Activated T-cell treated with anti-CD3 and anti-CD28 coated beads, Interleukin-2, amount 50 U/mL, for 72 hours (primary cell): ENCODE data around the gene ABHD1. TPM values are rescaled to one million over a fixed set of nuclear protein-coding genes. Genes with fewer than 3 reads are reported as not detected.

ENCODE experiments used
- ATAC-seq, 2 donors: fragments of 150-1000 bp; cut with Tn5 transposase; replicated peaks in 1 of 2; 2 replicates each; pipeline ENCODE4 v1.10.0; 2021; ENCODE audit warnings: moderate library complexity in 2 of 2, mild to moderate bottlenecking in 1 of 2
- DNase-seq, 2 donors: peaks; one replicate each; pipeline ENCODE4 v3.0.0; 2021 to 2022; ENCODE audit warnings: mixed read lengths in 1 of 2
- H3K27ac Mint-ChIP-seq: one replicate; pipeline ENCODE4 v1.8.0; 2022; ENCODE audit warnings: mild to moderate bottlenecking, moderate library complexity, mixed read lengths
- H3K27me3 Mint-ChIP-seq: one replicate; pipeline ENCODE4 v1.8.0; 2022; ENCODE audit warnings: low read depth, mixed read lengths
- H3K36me3 Mint-ChIP-seq, 2 donors: one replicate each; pipeline ENCODE4 v1.8.0; 2022; ENCODE audit warnings: mixed read lengths in 2 of 2, mild to moderate bottlenecking in 1 of 2; ENCODE audit not compliant: insufficient read depth in 2 of 2
- H3K4me1 Mint-ChIP-seq: one replicate; pipeline ENCODE4 v1.8.0; 2022; ENCODE audit warnings: low read depth, mixed read lengths
- H3K4me3 Mint-ChIP-seq, 2 donors: one replicate each; pipeline ENCODE4 v1.8.0; 2022; ENCODE audit warnings: mild to moderate bottlenecking in 2 of 2, mixed read lengths in 2 of 2, moderate library complexity in 2 of 2
- H3K9me3 Mint-ChIP-seq, 2 donors: one replicate each; pipeline ENCODE4 v1.8.0; 2022; ENCODE audit warnings: mixed read lengths in 2 of 2
- total RNA-seq, 2 donors: library from RNA; stranded (reverse); gene quantifications; one replicate each; pipeline ENCODE4 v1.2.3, GENCODE V29; 2022

The ABHD1 gene
- total RNA-seq, 2 donors from 2014 or later, result 0.34 to 0.72 TPM

DNA sequence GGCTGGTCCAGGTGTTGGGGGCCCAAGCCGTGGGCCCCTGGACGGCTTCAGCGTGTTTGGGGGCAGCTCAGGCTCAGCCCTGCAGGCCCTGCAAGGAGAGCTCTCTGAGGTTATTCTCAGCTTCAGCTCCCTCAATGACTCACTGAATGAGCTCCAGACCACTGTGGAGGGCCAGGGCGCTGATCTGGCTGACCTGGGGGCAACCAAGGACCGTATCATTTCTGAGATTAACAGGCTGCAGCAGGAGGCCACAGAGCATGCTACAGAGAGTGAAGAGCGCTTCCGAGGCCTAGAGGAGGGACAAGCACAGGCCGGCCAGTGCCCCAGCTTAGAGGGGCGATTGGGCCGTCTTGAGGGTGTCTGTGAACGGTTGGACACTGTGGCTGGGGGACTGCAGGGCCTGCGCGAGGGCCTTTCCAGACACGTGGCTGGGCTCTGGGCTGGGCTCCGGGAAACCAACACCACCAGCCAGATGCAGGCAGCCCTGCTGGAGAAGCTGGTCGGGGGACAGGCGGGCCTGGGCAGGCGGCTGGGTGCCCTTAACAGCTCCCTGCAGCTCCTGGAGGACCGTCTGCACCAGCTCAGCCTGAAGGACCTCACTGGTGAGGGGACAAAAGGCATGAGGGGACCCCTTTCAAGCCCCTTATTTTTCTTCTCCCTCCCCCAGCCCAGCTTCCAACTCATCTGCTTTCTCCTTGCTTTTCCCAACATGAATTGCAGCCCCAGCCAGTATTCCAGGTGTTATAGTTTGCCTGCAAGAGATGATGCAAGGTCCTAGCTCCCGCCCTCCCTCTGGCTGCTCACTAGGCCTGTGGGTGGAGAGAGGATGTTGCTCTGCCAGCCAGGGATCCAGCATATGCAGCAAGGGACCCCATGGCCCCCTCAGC lies 40.0 kb upstream of the ABHD1 start:
- Mint-ChIP-seq H3K36me3 (no peaks in the 10 kb centered on the region), H3K4me1 (peaks cover 58% of the 10 kb centered on the region), H3K27ac (no peak overlapping the region), H3K4me3 (no peak overlapping the region), H3K27me3 (no peaks in the 10 kb centered on the region), H3K9me3 (no peaks in the 10 kb centered on the region)
- DNase-seq (no peak), ATAC-seq (no peak)

- no peaks in the 10 kb centered on the region for H3K36me3 Mint-ChIP-seq
- no peaks in the 10 kb centered on the region for H3K9me3 Mint-ChIP-seq
- H3K27ac Mint-ChIP-seq, result no peak overlapping the region
- H3K27me3 Mint-ChIP-seq, result no peaks in the 10 kb centered on the region
- peak overlapping the region; percentile 10 to 95 for H3K4me3 Mint-ChIP-seq
- peaks cover 64% of the 10 kb centered on the region for H3K4me1 Mint-ChIP-seq
- ATAC-seq, result no peak
- no peak for DNase-seq
These were observed 39.1 kb upstream of the ABHD1 start for GRCh38 chr2:27084297-27085061.

GRCh38 chr2:27085062-27085672 lies 38.4 kb upstream of the ABHD1 start:
- H3K4me1 Mint-ChIP-seq, result peaks cover 59% of the 10 kb centered on the region
- no peaks in the 10 kb centered on the region for H3K36me3 Mint-ChIP-seq
- no peaks in the 10 kb centered on the region for H3K27me3 Mint-ChIP-seq
- H3K4me3 Mint-ChIP-seq, result peak overlapping the region; percentile 95 to 96
- peak overlapping the region; percentile 12 for H3K27ac Mint-ChIP-seq
- ATAC-seq (no peak), DNase-seq (no peak)
- no peaks in the 10 kb centered on the region for H3K9me3 Mint-ChIP-seq

DNA sequence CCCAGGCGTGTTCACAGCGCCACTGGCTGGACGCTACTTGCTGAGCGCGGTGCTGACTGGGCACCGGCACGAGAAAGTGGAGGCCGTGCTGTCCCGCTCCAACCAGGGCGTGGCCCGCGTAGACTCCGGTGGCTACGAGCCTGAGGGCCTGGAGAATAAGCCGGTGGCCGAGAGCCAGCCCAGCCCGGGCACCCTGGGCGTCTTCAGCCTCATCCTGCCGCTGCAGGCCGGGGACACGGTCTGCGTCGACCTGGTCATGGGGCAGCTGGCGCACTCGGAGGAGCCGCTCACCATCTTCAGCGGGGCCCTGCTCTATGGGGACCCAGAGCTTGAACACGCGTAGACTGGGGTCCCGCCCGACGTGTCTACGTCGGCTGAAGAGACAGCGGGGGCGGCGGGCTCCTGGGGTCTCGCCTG lies 37.9 kb upstream of the ABHD1 start:
- Mint-ChIP-seq H3K4me1 (peaks cover 53% of the 10 kb centered on the region), H3K4me3 (peak overlapping the region; percentile 95 to 96), H3K27ac (peak overlapping the region; percentile 12), H3K9me3 (no peaks in the 10 kb centered on the region), H3K27me3 (no peaks in the 10 kb centered on the region), H3K36me3 (no peaks in the 10 kb centered on the region)
- DNase-seq (peak; percentile 47 to 63), ATAC-seq (peak in 1 of 2 donors; percentile 14)

DNA sequence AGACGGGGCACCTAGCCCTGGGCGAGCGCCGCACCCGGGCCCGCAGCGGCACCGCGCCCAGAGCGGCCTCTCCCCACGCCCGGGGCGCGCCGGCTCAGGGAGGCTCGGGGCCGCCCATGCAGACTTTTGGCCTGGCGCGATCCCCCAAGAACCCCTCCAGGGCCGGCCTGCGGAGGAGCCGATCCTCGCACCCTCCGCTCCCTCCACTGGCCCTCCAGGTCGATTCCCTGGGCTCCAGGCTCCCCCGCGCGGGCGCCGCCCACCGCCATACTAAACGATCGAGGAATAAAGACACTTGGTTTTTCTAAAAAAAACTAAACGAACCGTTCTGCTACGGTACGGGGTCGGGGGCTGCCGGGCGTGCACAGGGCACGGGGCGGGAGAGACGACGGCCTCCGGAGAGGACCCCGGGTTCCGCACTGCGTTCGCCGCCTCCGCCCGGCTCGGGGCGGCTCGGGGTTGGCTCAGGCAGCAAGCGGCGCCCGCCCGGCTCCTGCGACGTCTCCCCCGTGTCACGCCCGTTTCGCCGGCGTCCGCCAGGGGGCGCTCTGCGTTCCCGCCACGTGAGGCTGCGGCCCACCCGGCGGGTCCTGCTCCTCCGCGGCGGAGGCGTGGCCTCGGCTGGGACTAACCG lies 37.4 kb upstream of the ABHD1 start:
- Mint-ChIP-seq H3K9me3 (no peaks in the 10 kb centered on the region), H3K27me3 (no peaks in the 10 kb centered on the region), H3K27ac (no peak overlapping the region), H3K4me3 (peak overlapping the region; percentile 95 to 96), H3K4me1 (peaks cover 48% of the 10 kb centered on the region), H3K36me3 (no peaks in the 10 kb centered on the region)
- ATAC-seq (peak; percentile 92 to 93), DNase-seq (peak; percentile 97 to 100)

DNA sequence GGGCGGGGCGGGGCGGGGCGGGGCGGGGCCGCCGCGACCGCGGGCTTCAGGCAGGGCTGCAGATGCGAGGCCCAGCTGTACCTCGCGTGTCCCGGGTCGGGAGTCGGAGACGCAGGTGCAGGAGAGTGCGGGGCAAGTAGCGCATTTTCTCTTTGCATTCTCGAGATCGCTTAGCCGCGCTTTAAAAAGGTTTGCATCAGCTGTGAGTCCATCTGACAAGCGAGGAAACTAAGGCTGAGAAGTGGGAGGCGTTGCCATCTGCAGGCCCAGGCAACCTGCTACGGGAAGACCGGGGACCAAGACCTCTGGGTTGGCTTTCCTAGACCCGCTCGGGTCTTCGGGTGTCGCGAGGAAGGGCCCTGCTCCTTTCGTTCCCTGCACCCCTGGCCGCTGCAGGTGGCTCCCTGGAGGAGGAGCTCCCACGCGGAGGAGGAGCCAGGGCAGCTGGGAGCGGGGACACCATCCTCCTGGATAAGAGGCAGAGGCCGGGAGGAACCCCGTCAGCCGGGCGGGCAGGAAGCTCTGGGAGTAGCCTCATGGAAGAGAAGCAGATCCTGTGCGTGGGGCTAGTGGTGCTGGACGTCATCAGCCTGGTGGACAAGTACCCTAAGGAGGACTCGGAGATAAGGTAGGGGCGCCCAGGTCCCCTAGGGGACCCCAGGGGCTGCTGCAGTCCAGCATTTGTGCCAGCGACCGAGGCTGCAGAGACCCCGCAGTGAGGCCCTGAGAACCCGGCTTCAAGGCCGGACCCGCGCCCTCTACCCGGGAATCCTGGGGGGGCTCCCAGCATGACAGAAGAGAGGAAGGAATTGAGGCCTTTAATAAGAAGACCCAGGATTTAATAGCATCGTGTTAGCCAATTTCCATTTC lies 36.7 kb upstream of the ABHD1 start, which contains the start of gene KHK:
KHK (plus strand) TSS at position 49 of the 870 bp plus-strand sequence; CDS start at position 537, 488 bp downstream.
- no peaks in the 10 kb centered on the region for H3K9me3 Mint-ChIP-seq
- H3K36me3 Mint-ChIP-seq, result no peaks in the 10 kb centered on the region
- peaks cover 41% of the 10 kb centered on the region for H3K4me1 Mint-ChIP-seq
- ATAC-seq (peak; percentile 2 to 5), DNase-seq (peak; percentile 20 to 29)
- H3K27ac Mint-ChIP-seq, result no peak within 1 kb of the TSS
- H3K4me3 Mint-ChIP-seq, result peak within 1 kb of the TSS; percentile 95 to 96
- H3K27me3 Mint-ChIP-seq, result no peaks in the 10 kb centered on the region

- peaks cover 41% of the 10 kb centered on the region for H3K4me1 Mint-ChIP-seq
- DNase-seq (no peak), ATAC-seq (no peak)
- peak overlapping the region; percentile 95 to 96 for H3K4me3 Mint-ChIP-seq
- no peak overlapping the region for H3K27ac Mint-ChIP-seq
- H3K27me3 Mint-ChIP-seq, result no peaks in the 10 kb centered on the region
- H3K36me3 Mint-ChIP-seq, result no peaks in the 10 kb centered on the region
- H3K9me3 Mint-ChIP-seq, result no peaks in the 10 kb centered on the region
These were observed 35.7 kb upstream of the ABHD1 start for GRCh38 chr2:27087823-27088410.

GRCh38 chr2:27088634-27089033 lies 35.0 kb upstream of the ABHD1 start:
- H3K36me3 Mint-ChIP-seq, result no peaks in the 10 kb centered on the region
- H3K27me3 Mint-ChIP-seq, result no peaks in the 10 kb centered on the region
- no peak overlapping the region for H3K27ac Mint-ChIP-seq
- DNase-seq (no peak), ATAC-seq (no peak)
- H3K9me3 Mint-ChIP-seq, result no peaks in the 10 kb centered on the region
- H3K4me3 Mint-ChIP-seq, result peak overlapping the region; percentile 27
- H3K4me1 Mint-ChIP-seq, result peaks cover 41% of the 10 kb centered on the region

- H3K27ac Mint-ChIP-seq, result no peak overlapping the region
- H3K27me3 Mint-ChIP-seq, result no peaks in the 10 kb centered on the region
- peaks cover 37% of the 10 kb centered on the region for H3K4me1 Mint-ChIP-seq
- no peaks in the 10 kb centered on the region for H3K36me3 Mint-ChIP-seq
- no peaks in the 10 kb centered on the region for H3K9me3 Mint-ChIP-seq
- H3K4me3 Mint-ChIP-seq, result no peak overlapping the region
- no peak for DNase-seq
- ATAC-seq, result no peak
These were observed 34.3 kb upstream of the ABHD1 start for GRCh38 chr2:27089111-27089954.

GRCh38 chr2:27091746-27092695 lies 31.6 kb upstream of the ABHD1 start:
- H3K9me3 Mint-ChIP-seq, result no peaks in the 10 kb centered on the region
- no peak overlapping the region for H3K4me3 Mint-ChIP-seq
- no peaks in the 10 kb centered on the region for H3K36me3 Mint-ChIP-seq
- no peaks in the 10 kb centered on the region for H3K27me3 Mint-ChIP-seq
- H3K27ac Mint-ChIP-seq, result no peak overlapping the region
- ATAC-seq, result no peak
- DNase-seq, result no peak
- peaks cover 36% of the 10 kb centered on the region for H3K4me1 Mint-ChIP-seq
